Measurements from ENCODE around the gene IGLON5. TPM values are rescaled to one million over a fixed set of nuclear protein-coding genes. Genes with fewer than 3 reads are reported as not detected.
A peak's percentile ranks its signal among the peaks of the same experiment; 100 is the strongest.

IGLON5 gene
- total and polyA plus RNA-seq, 12 donors = 0.13 to 3.4 (median 1.2) TPM; not detected in 2

DNA sequence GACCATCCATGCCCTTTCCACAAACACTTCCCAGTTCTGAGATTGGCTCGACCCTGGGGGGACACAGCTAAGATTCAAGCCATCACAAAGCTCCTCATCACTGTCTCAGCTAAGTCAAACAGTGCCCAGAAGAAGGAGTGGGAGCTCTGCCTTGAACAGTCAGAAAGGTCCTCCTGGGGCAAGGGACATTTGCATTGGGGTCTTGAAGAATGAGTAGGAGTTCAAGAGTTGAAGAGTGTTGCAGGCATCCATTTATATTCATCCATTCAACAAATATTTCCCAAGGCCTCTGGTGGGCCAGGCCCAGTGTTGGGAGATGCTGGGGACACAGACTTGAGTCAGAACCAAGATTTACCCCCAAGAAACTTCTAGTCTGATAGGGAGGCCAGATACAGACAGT lies 6.5 kb downstream of the IGLON5 start:
- Histone ChIP-seq H3K27ac (no peak overlapping the region), H3K4me3 (no peak overlapping the region), H3K9me3 (replicated peaks in 1 of 3) (no peaks in the 10 kb centered on the region), H3K36me3 (replicated peaks in 1 of 2) (no peaks in the 10 kb centered on the region), H3K27me3 (no peaks in the 10 kb centered on the region), H3K4me1 (replicated peaks in 1 of 2) (peaks cover 0 to 4% of the 10 kb centered on the region in 2 donors)
- intact Hi-C loops (cut with DNase I) = no loop called here
- TF ChIP-seq, protein P1, sequence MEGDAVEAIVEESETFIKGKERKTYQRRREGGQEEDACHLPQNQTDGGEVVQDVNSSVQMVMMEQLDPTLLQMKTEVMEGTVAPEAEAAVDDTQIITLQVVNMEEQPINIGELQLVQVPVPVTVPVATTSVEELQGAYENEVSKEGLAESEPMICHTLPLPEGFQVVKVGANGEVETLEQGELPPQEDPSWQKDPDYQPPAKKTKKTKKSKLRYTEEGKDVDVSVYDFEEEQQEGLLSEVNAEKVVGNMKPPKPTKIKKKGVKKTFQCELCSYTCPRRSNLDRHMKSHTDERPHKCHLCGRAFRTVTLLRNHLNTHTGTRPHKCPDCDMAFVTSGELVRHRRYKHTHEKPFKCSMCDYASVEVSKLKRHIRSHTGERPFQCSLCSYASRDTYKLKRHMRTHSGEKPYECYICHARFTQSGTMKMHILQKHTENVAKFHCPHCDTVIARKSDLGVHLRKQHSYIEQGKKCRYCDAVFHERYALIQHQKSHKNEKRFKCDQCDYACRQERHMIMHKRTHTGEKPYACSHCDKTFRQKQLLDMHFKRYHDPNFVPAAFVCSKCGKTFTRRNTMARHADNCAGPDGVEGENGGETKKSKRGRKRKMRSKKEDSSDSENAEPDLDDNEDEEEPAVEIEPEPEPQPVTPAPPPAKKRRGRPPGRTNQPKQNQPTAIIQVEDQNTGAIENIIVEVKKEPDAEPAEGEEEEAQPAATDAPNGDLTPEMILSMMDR (IDR thresholded peaks at IDR 0.05) = no peak
- no peak for TF ChIP-seq POLR2A (IDR thresholded peaks at IDR 0.05)
- DNase-seq = no peak
- 78 to 100% (median 86%) methylated on average over 1 of the region's 1 CpG for WGBS, 4 donors

- no peaks in the 10 kb centered on the region for H3K27me3 ChIP-seq
- no peaks in the 10 kb centered on the region for H3K36me3 ChIP-seq (replicated peaks in 1 of 2)
- TF ChIP-seq POLR2A (IDR thresholded peaks at IDR 0.05) = no peak
- TF ChIP-seq, protein P1 (IDR thresholded peaks at IDR 0.05) = no peak
- H3K4me1 ChIP-seq (replicated peaks in 1 of 2) = peaks cover 0 to 4% of the 10 kb centered on the region in 2 donors
- no peak for DNase-seq
- no peak overlapping the region for H3K27ac ChIP-seq
- WGBS, 4 donors = 58 to 66% (median 62%) methylated on average over 20 to 23 of the region's 23 CpGs
- no peak overlapping the region for H3K4me3 ChIP-seq
- intact Hi-C loops (cut with DNase I) = no loop called here
- H3K9me3 ChIP-seq (replicated peaks in 1 of 3) = no peaks in the 10 kb centered on the region
These were observed 7.5 kb downstream of the IGLON5 start for GRCh38 chr19:51318687-51319648.

- H3K4me1 ChIP-seq (replicated peaks in 1 of 2) = peaks cover 0 to 4% of the 10 kb centered on the region in 2 donors
- H3K27ac ChIP-seq = no peak overlapping the region
- H3K36me3 ChIP-seq (replicated peaks in 1 of 2) = no peaks in the 10 kb centered on the region
- TF ChIP-seq, protein P1 (IDR thresholded peaks at IDR 0.05) = no peak
- no peak for TF ChIP-seq POLR2A (IDR thresholded peaks at IDR 0.05)
- WGBS, 4 donors = 47 to 76% (median 74%) methylated on average over 9 to 14 of the region's 14 CpGs
- DNase-seq = no peak
- no peaks in the 10 kb centered on the region for H3K9me3 ChIP-seq (replicated peaks in 1 of 3)
- no peak overlapping the region for H3K4me3 ChIP-seq
- no peaks in the 10 kb centered on the region for H3K27me3 ChIP-seq
- intact Hi-C loops (cut with DNase I) = no loop called here
These were observed 8.3 kb downstream of the IGLON5 start for GRCh38 chr19:51319649-51320279.

DNA sequence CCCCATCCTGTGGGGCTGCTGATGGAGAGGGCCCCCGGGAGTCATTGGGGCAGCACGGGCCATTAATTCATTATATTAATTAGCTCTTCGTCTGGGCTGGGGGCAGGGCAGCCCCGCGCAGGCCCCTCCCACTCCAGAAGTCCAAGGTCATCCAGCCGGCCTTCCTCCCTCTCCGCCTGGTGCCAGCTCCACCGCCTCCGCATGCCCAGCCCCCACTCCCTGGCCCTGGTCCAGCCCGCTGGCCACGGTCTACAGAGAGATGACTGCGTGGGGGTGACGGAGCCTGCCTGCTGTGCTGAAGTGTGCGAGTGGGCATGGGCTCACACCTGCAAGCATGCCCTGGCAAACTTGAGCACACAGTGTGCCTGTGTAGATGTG lies 8.8 kb downstream of the IGLON5 start:
- no peak overlapping the region for H3K27ac ChIP-seq
- intact Hi-C loops (cut with DNase I) = no loop called here
- no peaks in the 10 kb centered on the region for H3K27me3 ChIP-seq
- peaks cover 0 to 4% of the 10 kb centered on the region in 2 donors for H3K4me1 ChIP-seq (replicated peaks in 1 of 2)
- H3K36me3 ChIP-seq (replicated peaks in 1 of 2) = no peaks in the 10 kb centered on the region
- DNase-seq = peak in 3 of 7 donors; percentile 35 to 68 (median 38)
- H3K9me3 ChIP-seq (replicated peaks in 1 of 3) = no peaks in the 10 kb centered on the region
- TF ChIP-seq, protein P1 (IDR thresholded peaks at IDR 0.05) = no peak
- no peak for TF ChIP-seq POLR2A (IDR thresholded peaks at IDR 0.05)
- 4 to 35% (median 14%) methylated on average over 4 to 14 of the region's 14 CpGs for WGBS, 4 donors
- no peak overlapping the region for H3K4me3 ChIP-seq
